GM23248 (cell line): ENCODE data around the gene INTS1.

Experiments
- EZH2 ChIP-seq: fragments of 200-600 bp; sonication (generic); IDR thresholded peaks from 2 replicates; pipeline ENCODE4 v1.6.1; 2018; ENCODE audit warnings: antibody characterized with exemption, mild to moderate bottlenecking; ENCODE audit not compliant: insufficient read depth, poor library complexity, severe bottlenecking
- EZH2phosphoT487 ChIP-seq: fragments of 200-600 bp; sonication (generic); IDR thresholded peaks from 2 replicates; pipeline ENCODE4 v1.6.1; 2018; ENCODE audit warnings: antibody characterized with exemption, moderate library complexity, mild to moderate bottlenecking, low read depth; ENCODE audit not compliant: insufficient read depth

GRCh38 chr7:1534330-1535099 lies 30.3 kb upstream of the INTS1 start:
- no peak for TF ChIP-seq EZH2
- TF ChIP-seq EZH2phosphoT487 = no peak
